Uterus (tissue), 2 donors: ENCODE results near the gene GIMAP2.

Experiments
- POLR2A ChIP-seq, 2 donors: fragments of 450-650 bp; IDR thresholded peaks; one replicate each; pipeline ENCODE4 v1.6.1; 2016; ENCODE audit warnings: antibody characterized with exemption in 2 of 2, mild to moderate bottlenecking in 1 of 2, moderate library complexity in 1 of 2
- TF ChIP-seq, protein P1 (sequence below), 4 experiments: fragments of 200-600 bp in 2 of 4; fragments of 450-650 bp in 2 of 4; sonication (generic) in 2 of 4; IDR thresholded peaks; one replicate each; pipeline ENCODE4 v1.5.1; 2016 to 2019; ENCODE audit warnings: antibody characterized with exemption in 4 of 4, mild to moderate bottlenecking in 2 of 4, moderate library complexity in 1 of 4

DNA sequence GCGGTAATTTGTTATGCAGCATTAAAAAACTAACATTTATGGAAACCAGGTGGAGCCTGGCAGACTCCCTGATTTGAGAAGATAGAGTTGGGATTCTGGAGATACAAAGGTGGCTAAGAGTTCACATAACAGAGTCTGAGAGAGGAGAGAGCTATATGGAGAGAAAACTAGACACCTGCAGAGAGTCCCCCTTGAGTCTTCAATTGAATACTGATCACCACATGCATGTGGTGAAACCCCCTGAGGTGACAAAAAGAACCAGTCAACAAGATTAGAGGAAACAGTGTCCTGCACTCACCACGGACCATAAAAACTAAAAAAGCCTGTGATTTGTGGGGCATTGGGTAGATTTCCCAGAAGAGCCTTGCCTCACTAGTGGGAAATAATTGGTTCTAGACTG, 10.1 kb downstream of the GIMAP2 start:
- TF ChIP-seq, protein P1, sequence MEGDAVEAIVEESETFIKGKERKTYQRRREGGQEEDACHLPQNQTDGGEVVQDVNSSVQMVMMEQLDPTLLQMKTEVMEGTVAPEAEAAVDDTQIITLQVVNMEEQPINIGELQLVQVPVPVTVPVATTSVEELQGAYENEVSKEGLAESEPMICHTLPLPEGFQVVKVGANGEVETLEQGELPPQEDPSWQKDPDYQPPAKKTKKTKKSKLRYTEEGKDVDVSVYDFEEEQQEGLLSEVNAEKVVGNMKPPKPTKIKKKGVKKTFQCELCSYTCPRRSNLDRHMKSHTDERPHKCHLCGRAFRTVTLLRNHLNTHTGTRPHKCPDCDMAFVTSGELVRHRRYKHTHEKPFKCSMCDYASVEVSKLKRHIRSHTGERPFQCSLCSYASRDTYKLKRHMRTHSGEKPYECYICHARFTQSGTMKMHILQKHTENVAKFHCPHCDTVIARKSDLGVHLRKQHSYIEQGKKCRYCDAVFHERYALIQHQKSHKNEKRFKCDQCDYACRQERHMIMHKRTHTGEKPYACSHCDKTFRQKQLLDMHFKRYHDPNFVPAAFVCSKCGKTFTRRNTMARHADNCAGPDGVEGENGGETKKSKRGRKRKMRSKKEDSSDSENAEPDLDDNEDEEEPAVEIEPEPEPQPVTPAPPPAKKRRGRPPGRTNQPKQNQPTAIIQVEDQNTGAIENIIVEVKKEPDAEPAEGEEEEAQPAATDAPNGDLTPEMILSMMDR (IDR thresholded peaks at IDR 0.05) = no peak
- TF ChIP-seq POLR2A (IDR thresholded peaks at IDR 0.05) = no peak
